22Rv1 (cell line): ENCODE data around the gene MYCL.

Source experiments
- ZFX ChIP-seq: fragments of 450-650 bp; IDR thresholded peaks from 2 replicates; pipeline ENCODE4 v1.6.1; 2017; ENCODE audit warnings: antibody characterized with exemption, borderline replicate concordance
- TF ChIP-seq, protein P1 (sequence below): fragments of 450-650 bp; IDR thresholded peaks from 2 replicates; pipeline ENCODE4 v1.5.1; 2017; ENCODE audit warnings: mild to moderate bottlenecking

DNA sequence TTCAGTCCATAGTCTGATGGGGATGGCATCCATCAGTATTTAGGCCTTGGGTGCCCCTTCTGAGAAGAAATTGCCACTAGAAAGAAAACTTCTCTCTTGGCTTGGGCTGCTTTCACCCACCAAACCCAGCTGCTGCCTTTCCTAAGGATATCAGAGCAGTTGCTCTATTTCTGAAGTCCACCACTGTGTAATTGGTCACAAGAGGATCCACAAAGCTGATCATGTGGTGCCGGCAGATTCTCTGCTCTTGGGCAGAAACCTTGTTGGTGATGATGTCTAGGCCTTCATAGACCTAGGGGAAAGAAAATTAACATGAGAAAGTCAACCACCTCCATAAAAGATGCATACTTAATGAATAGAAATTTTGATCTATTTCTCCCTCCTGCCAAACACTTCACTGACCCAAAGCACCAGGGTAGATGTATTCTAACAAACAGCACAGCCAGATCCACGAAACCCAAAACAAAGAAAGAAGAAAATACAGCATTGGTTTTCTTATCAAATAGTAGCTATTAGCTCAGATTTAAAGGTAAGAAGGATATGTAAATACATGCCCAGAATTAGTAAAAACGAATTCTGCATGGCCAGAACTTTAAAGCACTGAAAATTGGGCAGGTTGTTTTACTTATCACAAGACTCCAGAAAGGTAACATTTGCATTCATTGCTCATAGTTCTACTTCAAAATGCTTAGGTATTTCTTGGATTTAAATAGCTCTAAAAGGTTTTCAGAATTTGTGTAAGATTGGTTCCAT is 44.4 kb downstream of the MYCL start:
- TF ChIP-seq, protein P1, sequence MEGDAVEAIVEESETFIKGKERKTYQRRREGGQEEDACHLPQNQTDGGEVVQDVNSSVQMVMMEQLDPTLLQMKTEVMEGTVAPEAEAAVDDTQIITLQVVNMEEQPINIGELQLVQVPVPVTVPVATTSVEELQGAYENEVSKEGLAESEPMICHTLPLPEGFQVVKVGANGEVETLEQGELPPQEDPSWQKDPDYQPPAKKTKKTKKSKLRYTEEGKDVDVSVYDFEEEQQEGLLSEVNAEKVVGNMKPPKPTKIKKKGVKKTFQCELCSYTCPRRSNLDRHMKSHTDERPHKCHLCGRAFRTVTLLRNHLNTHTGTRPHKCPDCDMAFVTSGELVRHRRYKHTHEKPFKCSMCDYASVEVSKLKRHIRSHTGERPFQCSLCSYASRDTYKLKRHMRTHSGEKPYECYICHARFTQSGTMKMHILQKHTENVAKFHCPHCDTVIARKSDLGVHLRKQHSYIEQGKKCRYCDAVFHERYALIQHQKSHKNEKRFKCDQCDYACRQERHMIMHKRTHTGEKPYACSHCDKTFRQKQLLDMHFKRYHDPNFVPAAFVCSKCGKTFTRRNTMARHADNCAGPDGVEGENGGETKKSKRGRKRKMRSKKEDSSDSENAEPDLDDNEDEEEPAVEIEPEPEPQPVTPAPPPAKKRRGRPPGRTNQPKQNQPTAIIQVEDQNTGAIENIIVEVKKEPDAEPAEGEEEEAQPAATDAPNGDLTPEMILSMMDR = no peak
- no peak for TF ChIP-seq ZFX
